ENCODE results near the gene MXRA8. TPM values are rescaled to one million over a fixed set of nuclear protein-coding genes. Genes with fewer than 3 reads are reported as not detected.
A peak's percentile ranks its signal among the peaks of the same experiment; 100 is the strongest.

The MXRA8 gene
- total RNA-seq, 2 experiments from 2014 or later: 0.92 to 0.98 TPM

DNA sequence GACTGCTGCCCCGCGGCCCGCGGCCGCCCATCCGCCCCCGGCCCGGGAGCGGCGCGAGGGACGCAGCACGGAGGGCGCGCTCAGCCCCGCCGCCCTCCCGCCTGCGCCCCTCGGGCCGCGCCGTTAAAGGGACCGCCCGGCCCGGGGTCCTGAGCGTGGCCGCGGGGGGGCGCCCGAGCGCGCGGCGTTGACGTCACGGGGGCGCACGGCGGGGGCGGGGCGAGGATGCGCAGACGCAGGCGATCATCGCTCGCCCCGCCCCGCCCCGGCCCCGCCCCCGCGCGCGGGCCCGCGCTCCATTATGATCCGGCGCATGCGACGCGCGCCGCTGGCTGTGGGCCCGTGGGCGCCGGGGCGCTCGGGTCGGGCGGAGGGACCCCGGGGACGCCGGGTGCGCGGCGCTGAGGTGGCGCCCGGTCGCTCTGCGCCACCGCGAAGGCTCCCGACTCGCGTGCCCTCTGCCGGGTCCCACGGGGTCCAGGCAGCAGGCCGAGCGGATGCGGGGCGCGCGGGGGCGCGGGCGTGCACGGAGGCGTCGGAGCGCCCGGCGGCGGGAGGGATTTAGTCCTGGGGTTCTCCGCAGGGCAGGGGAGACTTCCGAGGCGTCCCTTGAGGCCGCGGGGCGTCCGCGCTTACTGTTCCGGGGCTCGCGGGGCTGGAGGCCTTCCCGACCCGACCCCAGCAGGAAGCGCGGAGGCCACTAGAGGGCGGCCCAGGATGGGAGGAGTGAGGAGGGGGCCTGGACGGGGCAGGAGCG is 8.9 kb downstream of the MXRA8 start, which contains the start of gene DVL1:
DVL1 (minus strand) TSS at position 163 of the 757 bp plus-strand sequence. CDS start 353 bp downstream, outside the sequence.
- Mint-ChIP-seq H3K4me3 (peak within 1 kb of the TSS; percentile 78), H3K27me3 (peaks cover 12% of the 10 kb centered on the region), H3K36me3 (ENCODE audit: low read depth) (no peaks in the 10 kb centered on the region), H3K27ac (peak within 1 kb of the TSS; percentile 25), H3K9me3 (no peaks in the 10 kb centered on the region), H3K4me1 (ENCODE audit: low read depth) (peaks cover 34% of the 10 kb centered on the region)
- peak; percentile 80 for ATAC-seq
- intact Hi-C loops (cut with micrococcal nuclease): no loop called here
- TF ChIP-seq, protein P1, sequence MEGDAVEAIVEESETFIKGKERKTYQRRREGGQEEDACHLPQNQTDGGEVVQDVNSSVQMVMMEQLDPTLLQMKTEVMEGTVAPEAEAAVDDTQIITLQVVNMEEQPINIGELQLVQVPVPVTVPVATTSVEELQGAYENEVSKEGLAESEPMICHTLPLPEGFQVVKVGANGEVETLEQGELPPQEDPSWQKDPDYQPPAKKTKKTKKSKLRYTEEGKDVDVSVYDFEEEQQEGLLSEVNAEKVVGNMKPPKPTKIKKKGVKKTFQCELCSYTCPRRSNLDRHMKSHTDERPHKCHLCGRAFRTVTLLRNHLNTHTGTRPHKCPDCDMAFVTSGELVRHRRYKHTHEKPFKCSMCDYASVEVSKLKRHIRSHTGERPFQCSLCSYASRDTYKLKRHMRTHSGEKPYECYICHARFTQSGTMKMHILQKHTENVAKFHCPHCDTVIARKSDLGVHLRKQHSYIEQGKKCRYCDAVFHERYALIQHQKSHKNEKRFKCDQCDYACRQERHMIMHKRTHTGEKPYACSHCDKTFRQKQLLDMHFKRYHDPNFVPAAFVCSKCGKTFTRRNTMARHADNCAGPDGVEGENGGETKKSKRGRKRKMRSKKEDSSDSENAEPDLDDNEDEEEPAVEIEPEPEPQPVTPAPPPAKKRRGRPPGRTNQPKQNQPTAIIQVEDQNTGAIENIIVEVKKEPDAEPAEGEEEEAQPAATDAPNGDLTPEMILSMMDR (IDR thresholded peaks at IDR 0.05): peak; percentile 27
- ChIA-PET POLR2A (interaction anchor here (1.5 kb wide), 1 partner anchor 23 kb away, joined by 5 read pairs; no protein-coding TSS in a partner anchor), CTCF (interaction anchor here (0.9 kb wide), 1 partner anchor 58 kb away, joined by 3 read pairs; no protein-coding TSS in a partner anchor)
- peak; percentile 75 for DNase-seq

DNA sequence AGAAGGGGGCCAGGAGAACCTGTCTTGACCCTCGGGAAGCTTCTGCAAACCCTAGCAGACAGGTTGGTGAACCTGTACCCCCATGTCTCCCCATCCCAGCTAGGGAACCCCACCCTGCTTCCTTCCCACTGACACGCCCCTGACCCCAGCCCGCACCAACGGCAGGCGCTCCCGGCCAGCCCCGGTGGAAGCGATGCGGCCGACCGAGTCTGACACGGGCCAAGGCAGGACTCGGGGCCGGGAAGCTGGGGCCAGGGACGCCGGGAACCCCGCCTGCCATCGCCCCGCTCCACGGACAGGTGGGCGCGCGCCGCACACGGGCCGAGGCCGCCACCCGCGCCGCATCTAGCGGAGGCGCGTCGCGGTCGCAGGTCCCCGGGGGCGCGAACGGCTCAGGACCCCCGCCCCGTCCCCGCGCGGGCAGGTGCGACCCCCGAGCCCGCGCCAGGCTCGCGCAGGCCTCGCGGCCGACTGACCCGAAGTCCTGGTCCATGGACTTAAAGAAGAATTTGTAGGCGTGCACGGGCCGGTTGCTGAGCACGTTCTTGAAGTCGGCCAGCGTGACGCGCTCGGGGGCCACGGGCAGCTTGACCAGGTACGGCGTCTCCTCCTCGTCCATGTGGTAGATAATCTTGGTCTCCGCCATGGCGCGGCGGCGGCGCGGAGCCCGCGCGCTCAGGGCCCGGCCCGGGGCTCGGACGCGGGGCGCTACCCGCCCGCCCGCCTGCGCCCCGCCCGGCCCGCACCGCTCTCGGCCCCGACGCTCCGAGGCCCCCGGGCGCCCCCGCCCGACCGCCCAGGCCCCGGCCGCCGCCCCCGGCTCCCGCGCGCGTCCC is 9.7 kb downstream of the MXRA8 start:
- ChIA-PET POLR2A (interaction anchor here (0.9 to 1.5 kb wide), 6 partner anchors 18 to 52 kb away, joined by 3 to 6 read pairs (median 4); partner anchors contain the start of gene TAS1R3), CTCF (interaction anchor here (0.9 to 1.6 kb wide), 6 partner anchors 23 to 193 kb away, joined by 3 to 17 read pairs (median 4); partner anchors contain the start of gene AURKAIP1)
- H3K9me3 Mint-ChIP-seq: no peaks in the 10 kb centered on the region
- peaks cover 31% of the 10 kb centered on the region for H3K4me1 Mint-ChIP-seq (ENCODE audit: low read depth)
- ATAC-seq (peak; percentile 17), DNase-seq (no peak)
- peak overlapping the region; percentile 25 for H3K27ac Mint-ChIP-seq
- intact Hi-C loops (cut with micrococcal nuclease): no loop called here
- H3K27me3 Mint-ChIP-seq: peaks cover 9% of the 10 kb centered on the region
- TF ChIP-seq, protein P1 (IDR thresholded peaks at IDR 0.05): no peak
- H3K36me3 Mint-ChIP-seq (ENCODE audit: low read depth): no peaks in the 10 kb centered on the region
- H3K4me3 Mint-ChIP-seq: peak overlapping the region; percentile 78

DNA sequence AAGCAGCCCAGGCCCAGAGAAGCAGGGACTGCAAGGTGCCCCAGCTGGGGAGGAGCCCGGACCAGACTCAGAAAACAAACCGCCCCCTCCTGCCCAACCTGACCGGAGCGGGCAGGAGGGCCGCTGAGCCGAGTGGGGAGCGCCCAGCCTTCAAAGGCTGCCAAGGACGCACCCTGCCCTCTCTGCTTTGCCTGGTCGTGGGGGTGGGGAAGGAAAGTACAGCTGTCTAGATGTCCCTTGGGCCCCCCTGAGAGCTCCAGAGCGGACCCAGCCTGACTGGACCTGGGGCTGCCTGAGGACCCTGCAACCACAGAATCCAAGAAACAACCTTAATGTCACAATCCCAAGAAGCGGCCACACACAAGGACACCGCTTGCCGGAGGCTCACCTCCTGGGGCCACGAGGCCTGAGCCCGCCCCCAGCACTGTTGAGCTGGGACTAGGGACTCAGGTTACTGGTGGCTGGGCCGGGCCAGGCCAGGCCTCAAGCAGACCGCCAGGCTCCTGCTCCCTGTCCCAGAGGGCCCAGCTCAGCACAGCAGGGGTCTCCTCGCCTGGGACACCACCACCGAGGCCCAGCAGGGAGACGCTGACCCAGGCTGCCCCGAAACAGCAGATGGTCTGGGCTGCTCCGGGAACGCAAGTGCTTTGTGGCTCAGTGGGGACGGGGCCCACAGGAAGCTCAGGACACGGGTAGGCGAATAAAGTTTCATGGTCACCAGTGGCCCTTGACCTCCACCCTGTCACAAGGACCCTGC is 10.5 kb downstream of the MXRA8 start:
- no peak for DNase-seq
- ChIA-PET POLR2A (interaction anchor here (0.9 to 1.5 kb wide), 6 partner anchors 17 to 52 kb away, joined by 3 to 6 read pairs (median 4); partner anchors contain the start of gene TAS1R3), CTCF (interaction anchor here (0.7 to 1.6 kb wide), 7 partner anchors 24 to 192 kb away, joined by 3 to 17 read pairs (median 3); partner anchors contain the start of gene AURKAIP1)
- no peak for ATAC-seq
- H3K36me3 Mint-ChIP-seq (ENCODE audit: low read depth): no peaks in the 10 kb centered on the region
- H3K9me3 Mint-ChIP-seq: no peaks in the 10 kb centered on the region
- peak overlapping the region; percentile 25 for H3K27ac Mint-ChIP-seq
- intact Hi-C loops (cut with micrococcal nuclease): no loop called here
- H3K4me3 Mint-ChIP-seq: peak overlapping the region; percentile 78
- peaks cover 8% of the 10 kb centered on the region for H3K27me3 Mint-ChIP-seq
- TF ChIP-seq, protein P1 (IDR thresholded peaks at IDR 0.05): no peak
- H3K4me1 Mint-ChIP-seq (ENCODE audit: low read depth): peaks cover 29% of the 10 kb centered on the region

DNA sequence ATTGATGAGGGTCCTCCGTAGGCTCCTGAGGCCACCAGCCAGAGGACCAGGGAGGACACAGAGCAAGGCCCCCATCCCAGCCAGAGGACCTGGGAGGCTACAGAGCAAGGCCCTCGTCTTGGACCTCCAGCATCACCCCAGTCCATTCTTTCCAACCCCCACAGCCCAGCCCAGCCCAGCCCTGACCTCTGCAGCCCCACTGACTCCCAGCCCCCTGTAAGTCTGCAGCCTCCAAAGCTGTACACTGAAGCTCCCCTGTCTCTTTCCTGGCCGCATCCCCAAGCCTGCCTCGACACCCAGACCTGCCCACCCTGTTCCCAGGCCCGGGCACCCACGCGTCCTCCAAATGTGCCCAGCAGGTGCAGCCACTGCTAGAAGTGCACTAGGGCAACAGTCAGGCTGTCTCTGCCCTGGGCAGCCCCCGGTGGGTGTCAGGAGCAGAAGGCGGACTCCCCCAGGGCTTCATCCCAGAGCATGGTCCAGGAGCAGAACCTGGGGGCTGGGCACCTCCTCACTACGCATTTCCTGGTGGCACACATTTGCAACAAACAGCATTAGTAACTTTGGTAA is 11.2 kb downstream of the MXRA8 start:
- ATAC-seq (no peak), DNase-seq (no peak)
- TF ChIP-seq, protein P1 (IDR thresholded peaks at IDR 0.05): no peak
- CTCF ChIA-PET: interaction anchor here (0.7 to 1.6 kb wide), 5 partner anchors 25 to 158 kb away, joined by 3 to 17 read pairs (median 4); partner anchors contain the start of gene AURKAIP1
- H3K4me3 Mint-ChIP-seq: peak overlapping the region; percentile 78
- no peak overlapping the region for H3K27ac Mint-ChIP-seq
- POLR2A ChIA-PET: interaction anchor here (1.2 to 1.5 kb wide), 2 partner anchors 22 to 37 kb away, joined by 4 to 6 read pairs; no protein-coding TSS in a partner anchor
- intact Hi-C loops (cut with micrococcal nuclease): no loop called here
- peaks cover 25% of the 10 kb centered on the region for H3K4me1 Mint-ChIP-seq (ENCODE audit: low read depth)
- no peaks in the 10 kb centered on the region for H3K9me3 Mint-ChIP-seq
- H3K27me3 Mint-ChIP-seq: peaks cover under 1% of the 10 kb centered on the region
- H3K36me3 Mint-ChIP-seq (ENCODE audit: low read depth): no peaks in the 10 kb centered on the region
